RKO (cell line): Measurements from ENCODE around the gene XRCC1.
"Not testable (repeated sequence)": the region's sequence is repeated elsewhere in the genome, so short reads cannot be mapped to it uniquely, and the experiment has no call there.

ENCODE experiments used
- DNase-seq: peaks from one replicate; pipeline ENCODE4 v3.0.0-alpha.2; 2016; ENCODE audit warnings: low spot score

The XRCC1 gene

GRCh38 chr19:43545981-43546380 lies 29.3 kb downstream of the XRCC1 start:
- DNase-seq: no peak

- no peak for DNase-seq
Measured at GRCh38 chr19:43545276-43545675, 30.1 kb downstream of the XRCC1 start.

- DNase-seq: no peak
Measured at GRCh38 chr19:43544077-43544476, 31.2 kb downstream of the XRCC1 start.

- DNase-seq: no peak
Measured at GRCh38 chr19:43541920-43542650, 33.2 kb downstream of the XRCC1 start.

- no peak for DNase-seq
Measured at GRCh38 chr19:43540381-43540780, 34.9 kb downstream of the XRCC1 start.

- no peak for DNase-seq
Measured at GRCh38 chr19:43538922-43539321, 36.4 kb downstream of the XRCC1 start.

- DNase-seq: peak; percentile 27
Measured at GRCh38 chr19:43534816-43535761, 40.2 kb downstream of the XRCC1 start.

- DNase-seq: no peak
Measured at GRCh38 chr19:43534305-43534815, 41.0 kb downstream of the XRCC1 start.

- DNase-seq: peak; percentile 100
Measured at GRCh38 chr19:43533546-43534304, 41.6 kb downstream of the XRCC1 start.

GRCh38 chr19:43532962-43533545 lies 42.3 kb downstream of the XRCC1 start, which contains the start of gene ZNF575:
Gene ZNF575 (plus strand): TSS chr19:43533188. CDS start chr19:43534423, 1,235 bp downstream.
- DNase-seq: peak; percentile 92

- no peak for DNase-seq
Measured at GRCh38 chr19:43532571-43532961, 42.8 kb downstream of the XRCC1 start.

GRCh38 chr19:43527860-43528622 lies 47.3 kb downstream of the XRCC1 start:
- peak; percentile 43 for DNase-seq

GRCh38 chr19:43526884-43527859 lies 48.2 kb downstream of the XRCC1 start, which contains the start of gene ETHE1:
Gene ETHE1 (minus strand): TSS chr19:43527201. CDS start chr19:43527177, 24 bp downstream.
- DNase-seq: peak; percentile 78

- peak; percentile 61 for DNase-seq
Measured at GRCh38 chr19:43525836-43526771, 49.2 kb downstream of the XRCC1 start.

- DNase-seq: peak; percentile 73
Measured at GRCh38 chr19:43524922-43525835, 50.1 kb downstream of the XRCC1 start.

GRCh38 chr19:43523696-43524095 lies 51.6 kb downstream of the XRCC1 start:
- DNase-seq: not testable (repeated sequence)

GRCh38 chr19:43522929-43523328 lies 52.4 kb downstream of the XRCC1 start:
- DNase-seq: no peak
